Measurements from ENCODE around the gene VASP.

The VASP gene

DNA sequence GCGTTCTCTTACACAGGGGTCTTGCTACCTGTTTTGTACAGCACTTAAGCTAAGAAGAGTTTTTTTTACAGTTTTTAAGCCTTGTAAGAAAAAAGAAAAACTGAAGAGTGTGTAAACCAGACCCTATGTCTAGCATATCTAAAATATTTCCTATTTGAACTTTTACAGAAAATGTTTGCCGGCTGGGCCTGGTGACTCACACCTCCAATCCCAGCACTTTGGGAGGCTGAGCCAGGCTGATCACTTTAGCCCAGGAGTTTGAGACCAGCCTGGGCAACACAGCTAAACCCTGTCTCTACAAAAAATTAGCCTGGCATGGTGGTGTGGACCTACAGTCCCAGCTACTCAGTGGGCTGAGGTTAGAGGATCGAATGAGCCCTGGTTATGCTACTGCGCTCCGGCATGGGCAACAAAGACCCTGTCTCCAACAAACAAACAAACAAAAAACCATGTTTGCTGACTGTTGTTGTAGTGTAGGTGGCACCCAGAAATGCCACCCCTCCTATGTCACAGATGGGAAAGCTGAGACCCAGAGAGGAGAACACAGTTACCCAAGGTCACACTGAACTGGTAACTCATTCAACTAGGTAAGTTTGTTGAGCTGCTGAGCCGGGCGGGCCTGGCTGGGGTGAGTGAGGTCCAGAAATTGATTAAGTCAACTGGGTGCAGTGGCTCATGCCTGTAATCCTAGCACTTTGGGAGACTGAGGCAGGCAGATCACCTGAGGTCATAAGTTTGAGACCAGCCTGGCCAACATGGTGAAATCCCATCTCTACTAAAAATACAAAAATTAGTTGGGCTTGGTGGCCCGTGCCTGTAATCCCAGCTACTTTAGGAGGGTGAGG, 1.9 kb upstream of the VASP start:
- H3K27ac ChIP-seq = peak overlapping the region; percentile 20 to 85
- no peak for DNase-seq (ENCODE audit: low spot score)

DNA sequence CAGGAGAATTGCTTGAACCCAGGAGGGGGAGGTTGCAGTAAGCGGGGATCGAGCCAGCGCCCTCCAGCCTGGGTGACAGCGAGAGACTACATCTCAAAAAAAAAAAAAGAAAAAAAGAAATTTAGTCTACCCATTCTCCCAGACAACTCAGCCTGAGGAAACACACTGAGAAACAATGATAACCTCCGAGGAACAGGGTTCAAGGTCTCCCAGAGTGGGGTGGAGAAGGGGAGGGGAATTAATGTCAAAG, 1.4 kb upstream of the VASP start:
- no peak for TF ChIP-seq CTCF (IDR thresholded peaks at IDR 0.05)
- H3K27ac ChIP-seq = peak overlapping the region; percentile 85 to 91
- no peak for DNase-seq (ENCODE audit: low spot score)
- H3K4me3 ChIP-seq = peak overlapping the region; percentile 94

More for the DNA sequence above, 1.9 kb upstream of the VASP start:
- no peak overlapping the region for H3K4me3 ChIP-seq
- no peak for TF ChIP-seq CTCF (IDR thresholded peaks at IDR 0.05)

DNA sequence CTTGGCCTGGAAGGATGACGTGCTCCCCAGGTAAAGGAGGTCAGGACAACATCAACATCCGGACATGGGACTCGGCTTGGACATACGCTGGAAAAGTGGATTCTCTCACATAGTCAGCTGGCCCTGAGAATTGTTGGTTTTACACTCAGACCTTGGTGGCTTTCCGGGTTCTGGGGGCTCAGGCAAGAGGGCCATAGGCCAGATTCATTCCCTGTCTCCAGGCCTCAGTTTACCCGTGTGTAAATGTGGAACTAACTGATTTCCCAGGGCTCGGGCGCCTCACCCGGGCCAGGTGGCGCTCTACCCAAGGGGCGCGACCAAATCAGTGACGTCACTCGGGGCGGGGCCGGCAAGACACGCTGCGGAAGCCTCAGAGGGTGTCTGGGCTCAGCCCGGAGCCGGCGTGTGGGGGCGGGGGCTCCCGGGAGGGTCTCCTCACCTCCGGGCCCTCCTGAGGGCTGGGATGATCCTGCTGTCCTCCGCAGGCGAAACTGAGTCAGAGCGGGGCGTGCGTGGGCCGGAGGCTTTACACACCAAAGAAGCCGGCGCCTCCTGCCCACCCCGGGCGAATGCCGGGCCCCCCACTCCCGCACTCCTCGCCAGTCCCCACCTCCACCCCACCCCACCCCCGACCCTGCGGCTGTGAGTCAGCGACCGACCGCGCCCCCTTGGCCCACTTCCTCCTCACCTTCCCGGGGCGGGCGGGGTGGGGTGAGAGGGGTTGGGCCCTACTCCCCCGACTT, 862 bp upstream of the VASP start:
- TF ChIP-seq CTCF (IDR thresholded peaks at IDR 0.05) = no peak
- peak overlapping the region; percentile 85 to 91 for H3K27ac ChIP-seq

DNA sequence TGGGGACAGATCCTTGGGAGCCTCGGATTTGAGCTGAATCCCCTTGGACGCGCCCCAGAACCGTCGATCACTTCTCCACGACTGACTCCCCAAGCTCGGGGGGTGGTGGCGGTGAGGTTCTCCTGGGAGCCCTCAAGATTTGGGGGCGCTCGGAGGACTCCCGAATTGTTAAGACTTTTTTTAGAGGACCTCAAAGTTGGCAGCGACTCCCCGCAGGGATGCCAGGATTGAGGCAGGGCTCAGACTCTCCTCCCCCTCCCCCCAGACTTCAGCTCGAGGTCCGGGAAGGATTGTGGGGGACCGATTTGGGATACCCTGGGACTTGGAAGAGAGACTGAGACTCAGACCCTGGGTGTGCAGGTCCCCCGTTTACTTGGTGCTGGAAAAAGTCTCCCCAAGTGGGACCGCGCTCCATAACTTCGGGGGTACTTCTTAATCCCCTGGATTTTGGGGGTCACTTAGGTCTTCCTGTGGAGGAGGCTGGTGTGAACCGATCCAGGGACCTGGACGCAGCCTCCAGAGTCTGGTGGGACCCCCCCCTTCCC, 665 bp downstream of the VASP start:
- Histone ChIP-seq H3K4me3 (peak overlapping the region; percentile 94), H3K27ac (peak overlapping the region; percentile 85 to 91)
- no peak for DNase-seq (ENCODE audit: low spot score)
- TF ChIP-seq CTCF (IDR thresholded peaks at IDR 0.05) = no peak

More for the DNA sequence above, 862 bp upstream of the VASP start:
- peak overlapping the region; percentile 94 for H3K4me3 ChIP-seq
- peak; percentile 94 for DNase-seq (ENCODE audit: low spot score)

DNA sequence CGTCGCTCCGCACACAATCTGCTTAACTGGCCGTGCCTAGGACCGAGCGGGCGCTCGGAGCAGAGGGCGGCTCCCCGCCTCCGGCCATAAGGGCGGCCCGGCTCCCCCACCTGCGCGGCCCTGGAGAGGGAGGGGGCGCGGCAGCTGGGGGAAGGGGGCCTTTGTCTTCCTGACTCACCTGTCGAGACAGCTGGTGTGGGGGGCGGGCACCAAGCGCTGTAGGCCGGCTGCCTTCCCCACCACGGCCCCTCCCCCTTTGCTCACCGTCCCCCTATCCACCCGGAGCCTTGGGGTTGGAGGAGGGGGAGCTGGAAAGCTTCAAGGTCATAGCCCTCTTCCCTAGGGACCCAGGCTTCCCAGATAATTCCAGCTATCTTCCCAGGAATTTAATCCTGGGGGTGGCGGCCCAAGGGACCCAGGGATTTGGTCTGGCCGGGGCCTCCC, 1.2 kb downstream of the VASP start:
- Histone ChIP-seq H3K27ac (peak overlapping the region; percentile 85 to 91), H3K4me3 (peak overlapping the region; percentile 94)
- DNase-seq (ENCODE audit: low spot score) = no peak
- no peak for TF ChIP-seq CTCF (IDR thresholded peaks at IDR 0.05)

- peak overlapping the region; percentile 94 for H3K4me3 ChIP-seq
- H3K27ac ChIP-seq = peak overlapping the region; percentile 85 to 91
- no peak for TF ChIP-seq CTCF (IDR thresholded peaks at IDR 0.05)
- peak; percentile 91 for DNase-seq (ENCODE audit: low spot score)
Observed at GRCh38 chr19:45508861-45509691, 1.8 kb downstream of the VASP start.

Data from coronary artery (tissue), 2 donors.